Spleen (tissue), 7 donors: ENCODE results near the gene DRD4.

Experiments used
- CTCF ChIP-seq, 11 experiments: fragments of 200-600 bp in 7 of 11; fragments of 450-650 bp in 4 of 11; sonication (generic) in 4 of 11; IDR thresholded peaks in 8 of 11; conservative IDR thresholded peaks in 3 of 11; 1 replicate in 7 of 11; 2 replicates in 4 of 11; pipeline versions ENCODE4 v1.4.0 to v1.8.0; 2016 to 2021; ENCODE audit warnings: antibody characterized with exemption in 11 of 11, inconsistent platforms in 4 of 11, mild to moderate bottlenecking in 1 of 11
- POLR2A ChIP-seq, 3 donors: fragments of 450-650 bp; IDR thresholded peaks; one replicate each; pipeline ENCODE4 v1.5.1; 2017; ENCODE audit warnings: antibody characterized with exemption in 3 of 3, mild to moderate bottlenecking in 1 of 3
- donor health status: DM: no; HTN: no; CAD: no; lungs with moderate emphysema.
- donor health status: DM: no; HTN: no; CAD: no.
- donor health status: DM: no; HTN: no; CAD: no.

GRCh38 chr11:636511-637332 lies at the start of gene DRD4:
- TF ChIP-seq CTCF (IDR thresholded peaks at IDR 0.05 in 8 of 11, conservative IDR thresholded peaks at IDR 0.05 in 3 of 11) (no peak), POLR2A (IDR thresholded peaks at IDR 0.05) (no peak)
